GM19238 (cell line): ENCODE measurements around the gene DNAJA3.

Source experiments
- DNase-seq: peaks from one replicate; pipeline ENCODE4 v3.0.0; 2011; ENCODE audit warnings: low spot score; ENCODE audit not compliant: insufficient read length

Gene DNAJA3

DNA sequence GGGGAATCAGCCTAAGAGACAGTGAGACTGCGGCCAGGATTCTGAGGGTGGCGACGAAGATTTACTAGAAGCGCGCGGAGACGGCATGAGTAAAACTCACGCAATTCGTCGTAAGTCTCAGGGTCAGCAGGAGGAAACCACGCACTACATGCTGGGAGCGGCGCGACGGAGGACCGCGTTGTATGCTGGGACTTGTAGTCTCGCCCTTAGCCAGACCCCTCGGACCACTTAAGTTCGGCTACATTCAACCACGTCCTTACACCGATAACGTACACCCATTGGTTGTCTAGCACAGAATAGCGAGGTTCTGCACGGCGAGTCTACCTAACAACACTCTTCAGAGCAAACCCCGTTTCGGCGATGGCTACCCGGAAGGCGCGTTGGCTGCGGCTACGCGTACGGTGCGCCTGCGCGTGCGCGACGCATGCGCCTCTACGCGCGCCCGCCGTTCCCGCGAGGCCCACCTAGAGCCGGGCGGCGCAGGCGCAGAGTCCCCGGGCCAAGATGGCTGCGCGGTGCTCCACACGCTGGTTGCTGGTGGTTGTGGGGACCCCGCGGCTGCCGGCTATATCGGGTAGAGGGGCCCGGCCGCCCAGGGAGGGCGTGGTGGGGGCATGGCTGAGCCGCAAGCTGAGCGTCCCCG is at the start of gene DNAJA3:
DNAJA3 (plus strand) TSS at position 491 of the 643 bp plus-strand sequence; CDS start at position 505, 14 bp downstream.
- DNase-seq, result peak; percentile 97

DNA sequence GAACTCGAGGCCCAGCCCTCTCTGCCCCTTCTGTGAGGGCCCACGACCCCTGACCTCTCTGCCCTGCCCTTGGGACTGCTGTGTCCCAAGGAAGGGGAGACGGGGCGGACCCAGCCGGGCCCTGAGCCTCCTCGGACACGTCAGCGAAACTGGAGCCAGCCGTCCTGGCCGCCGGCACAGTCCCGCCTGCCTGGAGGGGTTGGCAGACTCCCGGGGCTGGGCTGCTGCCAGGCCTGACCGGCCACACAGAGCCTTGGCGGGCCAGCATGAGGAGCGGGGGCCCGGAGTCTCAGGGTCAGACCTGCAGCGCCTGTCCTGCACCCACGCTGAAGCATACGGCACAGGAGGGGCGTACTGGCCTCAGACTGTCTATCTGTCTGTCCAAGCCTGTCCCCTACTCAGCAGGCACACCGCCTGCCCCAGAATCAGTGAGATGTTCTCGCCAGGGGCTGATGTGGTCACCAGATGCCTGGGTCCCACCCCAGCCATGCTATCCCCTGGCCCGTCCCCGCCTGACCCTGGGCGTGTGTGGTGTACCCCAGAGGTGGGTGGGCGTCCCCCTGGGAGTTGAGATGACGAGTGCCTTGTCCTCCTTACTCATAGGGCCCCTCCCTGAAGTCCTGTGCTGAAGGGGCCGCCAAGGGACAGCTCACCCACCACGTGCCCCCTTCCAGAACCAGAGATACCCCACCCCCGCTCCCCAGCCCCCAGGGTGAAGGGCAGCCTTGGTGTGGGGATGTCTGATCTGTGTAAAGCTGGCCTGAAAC is 49.4 kb upstream of the DNAJA3 start:
- DNase-seq, result no peak

DNA sequence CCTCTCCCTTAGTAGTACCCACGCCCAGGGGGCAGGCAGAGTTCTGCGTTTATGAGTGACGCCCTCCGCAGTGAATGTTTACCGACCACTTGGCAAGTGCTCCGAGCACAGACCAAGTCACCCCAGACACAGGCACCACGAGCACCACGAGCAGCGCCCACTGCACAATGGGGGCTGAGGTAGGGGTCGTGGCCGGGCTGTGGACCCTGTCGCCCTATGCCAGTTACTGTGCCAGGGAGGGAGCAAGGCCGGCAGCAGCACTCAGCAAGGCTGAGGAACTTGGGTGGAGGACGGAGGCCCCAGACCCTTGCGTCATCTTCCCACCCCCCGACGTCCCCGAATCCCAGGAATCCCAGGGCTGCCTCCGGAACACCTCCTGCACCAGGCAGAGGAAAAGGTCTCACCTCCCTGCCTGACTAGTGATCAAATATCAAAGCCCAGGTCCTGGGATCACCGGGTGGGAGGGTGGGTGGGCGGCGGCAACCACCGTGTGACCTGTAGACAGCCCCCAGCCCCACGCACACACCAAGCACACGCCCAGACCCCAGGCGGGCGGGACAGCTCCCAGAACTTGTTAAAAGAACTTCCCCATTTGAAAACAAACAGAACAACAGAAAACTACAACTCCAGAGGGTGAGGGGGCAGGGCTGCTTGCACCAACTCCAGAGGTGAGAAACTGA is 48.6 kb upstream of the DNAJA3 start:
- no peak for DNase-seq

DNA sequence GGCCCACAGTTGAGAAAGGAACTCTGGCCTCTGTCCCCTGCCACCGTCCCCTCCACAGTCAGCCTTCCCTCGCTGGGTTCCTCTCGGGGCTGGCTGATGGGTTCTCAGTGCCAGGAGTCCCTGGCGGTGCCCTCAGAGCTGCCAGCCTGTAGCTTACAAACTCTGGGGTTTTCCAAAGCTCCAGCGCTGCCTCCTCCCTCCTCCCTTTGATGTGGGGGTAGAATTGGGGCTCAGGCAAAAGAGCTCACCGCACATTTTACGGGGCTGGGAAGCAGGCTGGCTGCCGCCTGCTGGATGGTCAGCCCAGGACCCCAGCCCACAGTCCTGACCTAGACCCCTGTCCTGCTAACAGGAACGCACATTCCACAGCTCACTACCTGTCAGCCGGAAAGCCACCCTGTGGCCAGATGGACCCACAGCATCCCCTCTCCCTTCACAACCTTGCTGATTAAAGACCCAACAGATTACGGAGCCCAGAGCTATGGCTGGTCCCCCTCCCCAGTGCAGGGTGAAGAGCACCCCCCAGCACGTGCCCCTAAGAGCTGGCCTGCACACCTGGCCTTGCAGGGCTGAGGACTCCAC is 48.0 kb upstream of the DNAJA3 start:
- no peak for DNase-seq

DNA sequence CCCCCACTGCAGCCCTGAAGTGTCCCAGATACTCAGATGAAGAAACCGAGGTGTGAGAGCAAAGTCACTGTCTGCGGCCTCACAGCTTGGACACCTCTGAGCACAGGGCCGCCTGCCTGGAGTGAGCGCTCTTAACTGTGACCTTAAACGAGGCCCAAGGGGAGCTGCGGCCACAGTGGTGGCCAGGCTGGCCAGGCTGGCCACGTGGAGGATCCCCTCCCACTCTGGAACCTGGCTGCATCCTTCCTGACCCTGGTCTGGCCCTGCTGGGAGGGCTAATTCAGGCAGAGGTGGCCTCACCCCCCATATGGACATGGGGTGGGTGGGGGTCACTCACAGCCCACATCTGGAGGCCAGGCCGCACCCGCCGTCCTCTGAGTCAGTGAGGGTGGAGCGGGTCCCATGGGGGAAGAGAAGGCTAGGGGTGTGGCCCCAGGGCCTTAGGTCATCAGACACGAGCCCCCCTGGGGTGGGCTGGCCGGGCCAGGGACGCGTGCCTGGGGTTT is 47.5 kb upstream of the DNAJA3 start:
- no peak for DNase-seq

DNA sequence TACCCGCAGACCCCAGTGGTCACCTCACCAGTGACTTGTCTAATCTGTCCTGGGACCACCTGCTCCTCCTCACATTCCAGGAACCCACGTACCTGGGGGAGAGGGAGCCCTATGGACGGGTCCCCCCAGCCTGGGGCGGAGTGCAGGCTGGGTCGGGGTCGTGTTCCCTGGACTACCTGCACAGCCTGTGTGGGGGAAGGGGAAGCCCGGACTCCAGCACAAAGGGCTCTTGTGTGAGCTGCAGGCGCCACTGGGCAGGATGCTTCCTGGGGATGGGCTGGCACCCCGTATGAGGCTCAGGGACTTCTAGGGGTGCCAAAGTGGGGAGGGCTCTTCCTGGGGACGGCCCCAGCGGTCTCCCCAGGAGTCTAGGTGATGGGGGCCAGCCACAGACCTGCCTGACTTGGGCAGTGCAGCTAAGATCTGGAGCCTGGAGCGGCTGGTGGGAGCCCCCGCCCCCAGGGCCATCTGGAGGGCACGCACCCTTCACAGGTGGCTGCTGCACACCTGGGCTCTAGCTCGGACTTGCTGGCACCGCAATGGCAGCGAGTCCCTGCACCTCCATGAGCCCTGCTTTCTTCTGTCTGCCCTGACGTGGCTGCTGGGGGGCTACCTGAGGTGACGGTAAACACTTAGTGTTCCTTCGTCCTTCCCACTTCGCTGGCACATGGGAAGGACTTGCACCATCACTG is 46.5 kb upstream of the DNAJA3 start:
- no peak for DNase-seq

DNA sequence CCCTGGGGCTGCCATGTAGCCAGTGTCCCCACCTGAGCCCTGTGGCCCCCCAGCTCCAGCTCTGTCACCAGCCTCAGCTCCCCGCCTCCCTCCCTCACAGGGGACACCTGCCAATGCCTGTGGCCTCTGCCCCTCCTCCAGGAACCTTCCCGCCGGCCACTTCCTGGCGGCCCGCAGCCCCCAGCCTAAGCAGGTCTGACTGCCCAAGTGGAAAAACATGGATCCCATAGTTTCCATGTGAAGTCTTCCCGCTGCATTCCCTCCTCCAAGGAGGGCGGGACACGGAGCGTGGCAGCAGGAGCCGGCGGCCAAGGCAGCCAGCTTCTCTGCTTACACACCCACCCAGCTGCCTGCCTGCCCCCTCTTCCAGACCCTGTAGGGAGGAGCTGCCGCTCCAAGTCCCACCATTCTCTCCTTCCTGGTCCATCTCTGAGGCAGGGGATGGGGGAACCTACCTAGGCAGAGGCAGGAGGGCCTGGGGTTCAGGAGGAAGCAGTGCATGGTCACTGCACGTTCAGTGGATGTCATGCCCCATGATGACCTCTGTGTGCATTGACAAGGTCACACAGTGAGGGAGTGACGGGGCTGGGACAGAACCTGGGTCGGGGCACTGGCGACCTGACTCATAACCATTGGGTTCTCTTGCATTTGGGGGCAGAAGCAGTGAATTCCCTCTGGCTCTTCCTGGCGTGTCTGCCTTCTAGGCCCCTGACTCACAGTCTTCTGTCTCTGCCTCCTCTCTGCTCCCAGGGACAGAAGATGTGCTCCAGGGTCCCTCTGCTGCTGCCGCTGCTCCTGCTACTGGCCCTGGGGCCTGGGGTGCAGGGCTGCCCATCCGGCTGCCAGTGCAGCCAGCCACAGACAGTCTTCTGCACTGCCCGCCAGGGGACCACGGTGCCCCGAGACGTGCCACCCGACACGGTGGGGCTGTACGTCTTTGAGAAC is 45.3 kb upstream of the DNAJA3 start:
- DNase-seq, result no peak

DNA sequence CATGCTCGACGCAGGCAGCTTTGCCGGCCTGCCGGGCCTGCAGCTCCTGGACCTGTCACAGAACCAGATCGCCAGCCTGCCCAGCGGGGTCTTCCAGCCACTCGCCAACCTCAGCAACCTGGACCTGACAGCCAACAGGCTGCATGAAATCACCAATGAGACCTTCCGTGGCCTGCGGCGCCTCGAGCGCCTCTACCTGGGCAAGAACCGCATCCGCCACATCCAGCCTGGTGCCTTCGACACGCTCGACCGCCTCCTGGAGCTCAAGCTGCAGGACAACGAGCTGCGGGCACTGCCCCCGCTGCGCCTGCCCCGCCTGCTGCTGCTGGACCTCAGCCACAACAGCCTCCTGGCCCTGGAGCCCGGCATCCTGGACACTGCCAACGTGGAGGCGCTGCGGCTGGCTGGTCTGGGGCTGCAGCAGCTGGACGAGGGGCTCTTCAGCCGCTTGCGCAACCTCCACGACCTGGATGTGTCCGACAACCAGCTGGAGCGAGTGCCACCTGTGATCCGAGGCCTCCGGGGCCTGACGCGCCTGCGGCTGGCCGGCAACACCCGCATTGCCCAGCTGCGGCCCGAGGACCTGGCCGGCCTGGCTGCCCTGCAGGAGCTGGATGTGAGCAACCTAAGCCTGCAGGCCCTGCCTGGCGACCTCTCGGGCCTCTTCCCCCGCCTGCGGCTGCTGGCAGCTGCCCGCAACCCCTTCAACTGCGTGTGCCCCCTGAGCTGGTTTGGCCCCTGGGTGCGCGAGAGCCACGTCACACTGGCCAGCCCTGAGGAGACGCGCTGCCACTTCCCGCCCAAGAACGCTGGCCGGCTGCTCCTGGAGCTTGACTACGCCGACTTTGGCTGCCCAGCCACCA is 44.4 kb upstream of the DNAJA3 start:
- no peak for DNase-seq

DNA sequence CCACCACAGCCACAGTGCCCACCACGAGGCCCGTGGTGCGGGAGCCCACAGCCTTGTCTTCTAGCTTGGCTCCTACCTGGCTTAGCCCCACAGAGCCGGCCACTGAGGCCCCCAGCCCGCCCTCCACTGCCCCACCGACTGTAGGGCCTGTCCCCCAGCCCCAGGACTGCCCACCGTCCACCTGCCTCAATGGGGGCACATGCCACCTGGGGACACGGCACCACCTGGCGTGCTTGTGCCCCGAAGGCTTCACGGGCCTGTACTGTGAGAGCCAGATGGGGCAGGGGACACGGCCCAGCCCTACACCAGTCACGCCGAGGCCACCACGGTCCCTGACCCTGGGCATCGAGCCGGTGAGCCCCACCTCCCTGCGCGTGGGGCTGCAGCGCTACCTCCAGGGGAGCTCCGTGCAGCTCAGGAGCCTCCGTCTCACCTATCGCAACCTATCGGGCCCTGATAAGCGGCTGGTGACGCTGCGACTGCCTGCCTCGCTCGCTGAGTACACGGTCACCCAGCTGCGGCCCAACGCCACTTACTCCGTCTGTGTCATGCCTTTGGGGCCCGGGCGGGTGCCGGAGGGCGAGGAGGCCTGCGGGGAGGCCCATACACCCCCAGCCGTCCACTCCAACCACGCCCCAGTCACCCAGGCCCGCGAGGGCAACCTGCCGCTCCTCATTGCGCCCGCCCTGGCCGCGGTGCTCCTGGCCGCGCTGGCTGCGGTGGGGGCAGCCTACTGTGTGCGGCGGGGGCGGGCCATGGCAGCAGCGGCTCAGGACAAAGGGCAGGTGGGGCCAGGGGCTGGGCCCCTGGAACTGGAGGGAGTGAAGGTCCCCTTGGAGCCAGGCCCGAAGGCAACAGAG is 43.5 kb upstream of the DNAJA3 start:
- DNase-seq, result no peak

DNA sequence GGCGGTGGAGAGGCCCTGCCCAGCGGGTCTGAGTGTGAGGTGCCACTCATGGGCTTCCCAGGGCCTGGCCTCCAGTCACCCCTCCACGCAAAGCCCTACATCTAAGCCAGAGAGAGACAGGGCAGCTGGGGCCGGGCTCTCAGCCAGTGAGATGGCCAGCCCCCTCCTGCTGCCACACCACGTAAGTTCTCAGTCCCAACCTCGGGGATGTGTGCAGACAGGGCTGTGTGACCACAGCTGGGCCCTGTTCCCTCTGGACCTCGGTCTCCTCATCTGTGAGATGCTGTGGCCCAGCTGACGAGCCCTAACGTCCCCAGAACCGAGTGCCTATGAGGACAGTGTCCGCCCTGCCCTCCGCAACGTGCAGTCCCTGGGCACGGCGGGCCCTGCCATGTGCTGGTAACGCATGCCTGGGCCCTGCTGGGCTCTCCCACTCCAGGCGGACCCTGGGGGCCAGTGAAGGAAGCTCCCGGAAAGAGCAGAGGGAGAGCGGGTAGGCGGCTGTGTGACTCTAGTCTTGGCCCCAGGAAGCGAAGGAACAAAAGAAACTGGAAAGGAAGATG is 42.8 kb upstream of the DNAJA3 start:
- DNase-seq, result no peak

DNA sequence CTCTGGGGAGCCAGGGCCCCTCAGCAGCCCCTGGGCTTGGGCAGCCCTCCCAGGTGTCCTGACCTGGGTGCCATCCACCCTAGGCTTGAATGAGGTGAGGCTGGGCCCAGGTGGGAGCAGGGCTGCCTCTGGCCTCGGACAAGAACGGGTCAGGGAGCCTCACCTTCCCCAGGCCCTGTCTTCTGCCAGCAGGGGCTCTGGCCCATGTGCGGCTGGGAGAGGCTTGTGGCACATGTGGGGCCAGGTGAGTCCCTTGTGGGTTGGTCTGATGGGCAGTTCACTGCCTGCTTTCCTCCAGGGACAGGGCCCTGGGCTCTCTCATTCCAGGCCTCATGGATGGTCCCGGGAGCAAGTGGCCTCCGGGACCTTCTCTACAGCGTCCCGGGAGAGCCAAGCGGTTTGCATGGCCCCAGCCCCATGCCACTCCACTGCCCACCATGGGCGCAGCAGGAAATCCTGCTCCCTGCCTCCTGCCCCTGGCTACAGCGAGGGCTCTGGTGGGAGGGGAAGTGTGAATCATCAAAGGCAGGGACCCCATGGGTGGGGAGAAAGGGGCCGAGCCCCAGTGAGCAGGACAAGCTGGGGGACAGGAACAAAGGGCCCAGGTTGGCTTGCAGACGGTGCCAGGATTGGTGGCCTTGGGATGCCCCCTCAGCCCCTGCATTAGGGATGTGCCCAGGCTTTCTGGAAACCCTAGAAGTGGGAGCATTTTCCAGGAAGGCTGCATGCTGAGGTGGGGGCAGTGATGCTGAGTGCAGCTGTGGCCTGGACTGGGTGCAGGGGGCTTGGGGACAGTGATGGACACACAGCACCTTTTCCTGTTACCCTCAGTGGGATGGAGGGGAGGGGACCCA is 41.9 kb upstream of the DNAJA3 start:
- no peak for DNase-seq

DNA sequence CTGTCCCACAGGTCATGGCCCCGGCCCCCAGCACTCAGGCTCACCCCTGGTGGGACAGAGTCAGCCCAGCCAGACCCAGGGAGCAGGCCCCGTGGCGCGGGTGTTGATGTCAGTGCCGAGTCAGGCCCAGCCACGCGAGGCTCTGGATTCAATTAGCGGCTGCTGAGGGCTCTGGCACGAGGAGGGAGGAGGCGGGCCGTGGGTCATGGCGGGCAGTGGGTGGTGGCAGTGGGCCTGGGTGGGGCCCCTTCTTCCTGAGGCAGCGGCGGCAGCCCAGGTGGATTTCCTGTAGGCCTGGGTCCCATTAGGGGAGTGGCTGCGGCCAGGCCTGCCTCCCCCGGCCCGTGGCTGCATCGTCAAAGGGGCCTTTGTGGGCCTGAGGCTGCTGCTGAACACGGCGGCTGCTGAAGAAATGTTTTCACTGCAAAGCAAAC is 41.1 kb upstream of the DNAJA3 start:
- DNase-seq, result no peak

DNA sequence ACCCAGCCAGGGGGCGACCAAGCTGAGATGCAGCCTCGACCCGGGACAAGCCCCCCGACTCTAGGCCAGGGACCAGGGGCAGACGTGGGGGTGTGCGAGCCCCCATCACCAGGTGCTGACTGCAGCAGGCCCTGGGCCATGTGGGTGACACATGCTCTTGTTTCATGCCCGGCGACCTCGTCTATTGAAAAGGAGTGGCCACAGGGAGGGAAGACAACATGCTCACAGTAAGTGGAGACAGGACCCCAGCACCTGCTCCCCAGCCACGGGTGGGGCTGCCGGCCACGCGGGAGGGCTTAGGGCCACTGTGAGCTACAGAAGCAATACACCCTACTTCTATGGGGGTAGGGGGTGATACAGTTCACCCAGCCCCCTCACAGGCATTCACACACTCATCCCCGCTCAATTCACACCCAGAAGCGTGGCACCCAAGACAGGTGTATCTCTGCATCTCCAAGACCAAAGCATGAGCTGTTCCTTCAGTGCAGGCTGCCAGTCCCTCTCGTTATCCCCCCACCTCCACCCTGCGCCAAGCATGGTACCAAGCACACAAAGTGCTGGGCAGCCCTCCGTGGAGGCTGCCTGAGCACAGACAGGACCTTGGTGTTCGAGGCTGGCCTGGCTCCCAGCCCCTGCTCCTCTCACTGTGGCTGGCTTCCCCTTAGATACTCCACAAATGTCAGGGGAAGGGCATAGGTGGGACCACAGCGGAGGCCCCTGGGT is 40.4 kb upstream of the DNAJA3 start:
- no peak for DNase-seq

DNA sequence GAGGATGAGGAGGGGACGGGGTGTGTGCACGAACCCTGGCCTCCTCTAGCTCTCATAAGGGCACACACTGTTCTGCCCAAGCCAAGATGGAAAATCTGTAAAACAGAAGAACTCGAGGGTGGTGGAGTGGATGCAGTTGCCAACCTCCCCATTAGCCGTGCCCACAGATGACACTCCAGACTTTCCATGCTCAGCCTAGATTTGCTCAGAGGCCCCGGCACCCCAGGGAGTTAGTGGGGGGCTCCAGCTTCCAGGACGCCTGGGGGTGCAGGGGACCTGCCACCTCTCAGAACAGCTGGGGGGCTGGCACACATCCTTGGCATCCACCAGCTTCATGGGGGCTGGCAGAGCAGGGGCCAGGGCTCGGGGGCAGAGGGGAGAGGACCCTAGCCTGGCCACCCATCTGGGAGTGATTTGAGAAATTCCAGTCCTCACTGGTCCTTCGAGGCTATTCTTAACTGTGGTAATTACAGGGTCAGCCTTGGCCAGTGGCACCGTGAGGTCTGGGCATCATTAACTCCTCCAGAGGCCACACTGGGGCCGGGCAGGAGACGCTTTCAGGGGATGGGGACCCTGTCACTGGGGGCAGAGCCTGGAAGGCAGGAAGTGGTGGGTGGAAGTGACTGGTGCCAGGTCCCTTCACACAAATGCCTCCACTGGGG is 39.7 kb upstream of the DNAJA3 start:
- no peak for DNase-seq

DNA sequence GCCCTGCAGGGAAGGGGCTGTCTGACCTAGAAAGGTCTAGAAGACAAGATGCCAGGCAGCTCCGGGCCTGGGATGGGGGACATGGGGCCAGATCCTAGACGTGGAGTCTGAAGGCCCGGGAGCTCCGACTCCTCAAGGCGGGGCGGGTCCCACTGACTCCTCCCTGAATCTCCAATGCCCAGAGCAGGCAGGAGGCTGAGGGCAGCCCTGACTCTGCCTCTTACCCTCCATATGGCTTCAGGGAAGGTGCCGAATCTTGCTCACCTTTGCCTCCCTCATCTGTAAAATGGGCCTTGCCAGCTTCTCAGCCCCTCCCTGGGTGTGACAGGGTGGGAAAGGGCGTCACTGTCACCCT is 39.2 kb upstream of the DNAJA3 start:
- DNase-seq, result no peak
